Measurements from ENCODE around the gene TTLL9.
A peak's percentile ranks its signal among the peaks of the same experiment; 100 is the strongest.
"Not testable (repeated sequence)": the region's sequence is repeated elsewhere in the genome, so short reads cannot be mapped to it uniquely, and the experiment has no call there.

The TTLL9 gene

DNA sequence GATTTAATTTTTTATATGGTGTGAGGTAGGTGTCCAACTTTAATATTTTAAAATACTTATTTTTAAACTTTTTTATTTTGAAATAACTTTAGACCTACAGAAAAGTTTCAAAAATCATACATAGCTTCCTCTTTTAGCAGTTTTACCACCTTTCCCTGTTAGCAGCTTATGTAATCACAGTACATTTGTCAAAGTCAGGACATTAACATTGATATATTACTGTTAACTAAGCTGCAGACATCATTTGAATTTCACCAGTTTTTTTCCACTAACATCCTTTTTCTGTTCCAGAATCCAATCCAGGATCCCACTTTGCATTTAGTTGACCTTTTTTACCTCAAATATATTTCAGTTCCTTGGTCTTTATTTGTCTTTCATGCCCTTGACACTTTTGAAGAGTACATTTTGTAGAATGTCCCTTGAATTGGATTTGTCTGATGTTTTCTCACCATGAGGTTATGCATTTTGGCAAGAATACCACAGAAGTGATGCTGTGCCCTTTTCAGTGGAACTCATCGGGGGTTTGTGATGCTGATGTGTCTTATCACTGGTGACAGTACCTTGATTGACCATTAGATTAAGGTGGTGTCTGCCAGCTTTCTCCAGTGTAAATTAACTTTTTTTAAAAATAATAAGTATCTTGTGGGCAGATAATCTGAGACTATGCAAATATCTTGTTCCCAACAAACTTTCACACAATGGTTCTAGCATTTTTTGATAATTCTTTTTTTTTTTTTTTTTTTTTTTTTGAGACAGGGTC lies 33.4 kb downstream of the TTLL9 start:
- Histone ChIP-seq H3K27me3 (ENCODE audit: low read depth) (no peaks in the 10 kb centered on the region), H3K4me3 (no peak overlapping the region), H3K4me1 (no peaks in the 10 kb centered on the region), H3K36me3 (replicated peaks) (no peaks in the 10 kb centered on the region), H3K9me3 (no peaks in the 10 kb centered on the region)
- in situ Hi-C loops (cut with MboI; ENCODE audit: low sequenced_read_pairs), result no loop called here
- no peak for DNase-seq (ENCODE audit: low spot score in 2 of 2)

DNA sequence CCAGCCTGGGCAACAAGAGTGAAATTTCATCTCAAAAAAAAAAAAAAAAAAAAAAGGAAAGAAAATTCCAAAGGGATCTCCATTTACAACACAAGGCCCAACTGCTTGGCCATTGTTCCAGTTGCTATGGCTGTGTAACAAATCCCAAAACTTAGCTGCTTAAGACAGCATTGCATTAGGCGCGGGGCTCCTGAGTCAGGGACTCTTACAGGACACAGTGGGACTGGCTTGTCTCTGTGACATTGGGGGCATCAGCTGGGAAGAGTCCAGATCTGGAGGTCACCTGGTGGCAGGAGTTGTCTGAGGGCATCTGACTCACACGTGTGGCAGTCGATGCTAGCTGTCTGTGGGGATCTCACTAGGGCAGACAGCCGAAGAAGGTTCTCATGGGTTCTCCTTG lies 35.6 kb downstream of the TTLL9 start:
- Histone ChIP-seq H3K9me3 (no peaks in the 10 kb centered on the region), H3K4me1 (no peaks in the 10 kb centered on the region), H3K36me3 (replicated peaks) (no peaks in the 10 kb centered on the region), H3K27me3 (ENCODE audit: low read depth) (no peaks in the 10 kb centered on the region), H3K4me3 (no peak overlapping the region)
- peak in 1 of 2 experiments; percentile 31 for DNase-seq (ENCODE audit: low spot score in 2 of 2)
- in situ Hi-C loops (cut with MboI; ENCODE audit: low sequenced_read_pairs), result no loop called here

DNA sequence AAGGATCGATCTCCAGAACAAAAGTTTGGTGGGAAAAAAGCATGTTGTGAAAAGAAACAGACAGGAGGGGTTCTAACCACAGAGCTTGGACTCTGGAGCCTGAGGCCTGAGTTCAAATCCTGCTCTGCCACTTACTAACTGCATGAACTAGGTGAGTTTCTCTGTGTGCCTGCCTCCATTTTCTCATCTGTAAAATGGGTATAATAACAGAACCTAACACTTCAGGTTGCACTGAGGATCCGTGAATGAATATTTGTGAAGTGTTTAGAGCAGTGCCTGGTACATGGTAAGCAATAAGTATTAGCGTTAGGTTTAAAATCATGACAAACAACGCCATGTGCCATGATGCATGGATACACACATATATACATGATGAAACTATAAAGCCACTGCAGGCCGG lies 36.6 kb downstream of the TTLL9 start:
- H3K27me3 ChIP-seq (ENCODE audit: low read depth), result no peaks in the 10 kb centered on the region
- no peaks in the 10 kb centered on the region for H3K9me3 ChIP-seq
- no peak for DNase-seq (ENCODE audit: low spot score in 2 of 2)
- no peak overlapping the region for H3K4me3 ChIP-seq
- in situ Hi-C loops (cut with MboI; ENCODE audit: low sequenced_read_pairs), result no loop called here
- H3K36me3 ChIP-seq (replicated peaks), result no peaks in the 10 kb centered on the region
- no peaks in the 10 kb centered on the region for H3K4me1 ChIP-seq

DNA sequence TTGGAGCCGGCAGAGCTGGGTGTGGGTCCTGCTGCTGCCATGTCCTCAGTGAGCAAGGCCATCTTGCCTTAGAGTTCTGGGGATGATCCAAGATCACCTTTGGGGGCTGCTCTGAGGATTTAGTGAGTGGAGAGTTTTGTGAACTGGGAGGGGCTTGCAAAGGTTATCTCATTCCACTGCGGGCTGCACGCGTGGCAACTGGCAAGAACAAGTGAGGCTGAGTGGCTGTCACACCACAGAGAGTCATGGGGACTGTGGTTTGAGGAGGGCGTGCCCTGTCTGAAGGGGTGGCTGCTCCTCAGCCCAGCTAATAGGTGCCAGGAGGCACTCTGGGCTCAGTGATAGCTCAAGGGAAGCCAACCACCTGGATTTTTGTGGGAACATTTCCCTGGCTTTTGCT lies 37.6 kb downstream of the TTLL9 start:
- in situ Hi-C loops (cut with MboI; ENCODE audit: low sequenced_read_pairs), result no loop called here
- Histone ChIP-seq H3K36me3 (replicated peaks) (no peaks in the 10 kb centered on the region), H3K9me3 (no peaks in the 10 kb centered on the region), H3K4me3 (no peak overlapping the region), H3K4me1 (no peaks in the 10 kb centered on the region), H3K27me3 (ENCODE audit: low read depth) (no peaks in the 10 kb centered on the region)
- no peak for DNase-seq (ENCODE audit: low spot score in 2 of 2)

DNA sequence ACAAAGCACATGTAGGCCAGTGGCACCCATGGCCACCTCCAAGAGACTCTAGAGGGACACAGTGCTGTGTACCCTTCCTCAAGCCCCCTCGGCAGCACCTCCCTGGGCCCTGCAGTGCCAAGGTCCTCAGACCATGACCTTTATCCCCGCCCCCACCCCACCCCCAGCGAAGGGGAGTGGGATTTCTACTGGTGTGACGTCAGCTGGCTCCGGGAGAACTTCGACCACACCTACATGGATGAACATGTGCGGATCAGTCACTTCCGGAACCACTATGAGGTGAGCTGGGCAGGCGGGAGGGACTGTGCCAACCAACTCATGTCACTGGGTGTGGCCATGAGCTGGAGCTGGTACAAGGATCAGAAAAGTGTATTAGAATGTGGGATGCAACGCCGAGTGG lies 38.0 kb downstream of the TTLL9 start:
- H3K36me3 ChIP-seq (replicated peaks), result no peaks in the 10 kb centered on the region
- DNase-seq (ENCODE audit: low spot score in 2 of 2), result no peak
- H3K9me3 ChIP-seq, result no peaks in the 10 kb centered on the region
- H3K4me3 ChIP-seq, result no peak overlapping the region
- in situ Hi-C loops (cut with MboI; ENCODE audit: low sequenced_read_pairs), result no loop called here
- H3K4me1 ChIP-seq, result no peaks in the 10 kb centered on the region
- H3K27me3 ChIP-seq (ENCODE audit: low read depth), result no peaks in the 10 kb centered on the region

DNA sequence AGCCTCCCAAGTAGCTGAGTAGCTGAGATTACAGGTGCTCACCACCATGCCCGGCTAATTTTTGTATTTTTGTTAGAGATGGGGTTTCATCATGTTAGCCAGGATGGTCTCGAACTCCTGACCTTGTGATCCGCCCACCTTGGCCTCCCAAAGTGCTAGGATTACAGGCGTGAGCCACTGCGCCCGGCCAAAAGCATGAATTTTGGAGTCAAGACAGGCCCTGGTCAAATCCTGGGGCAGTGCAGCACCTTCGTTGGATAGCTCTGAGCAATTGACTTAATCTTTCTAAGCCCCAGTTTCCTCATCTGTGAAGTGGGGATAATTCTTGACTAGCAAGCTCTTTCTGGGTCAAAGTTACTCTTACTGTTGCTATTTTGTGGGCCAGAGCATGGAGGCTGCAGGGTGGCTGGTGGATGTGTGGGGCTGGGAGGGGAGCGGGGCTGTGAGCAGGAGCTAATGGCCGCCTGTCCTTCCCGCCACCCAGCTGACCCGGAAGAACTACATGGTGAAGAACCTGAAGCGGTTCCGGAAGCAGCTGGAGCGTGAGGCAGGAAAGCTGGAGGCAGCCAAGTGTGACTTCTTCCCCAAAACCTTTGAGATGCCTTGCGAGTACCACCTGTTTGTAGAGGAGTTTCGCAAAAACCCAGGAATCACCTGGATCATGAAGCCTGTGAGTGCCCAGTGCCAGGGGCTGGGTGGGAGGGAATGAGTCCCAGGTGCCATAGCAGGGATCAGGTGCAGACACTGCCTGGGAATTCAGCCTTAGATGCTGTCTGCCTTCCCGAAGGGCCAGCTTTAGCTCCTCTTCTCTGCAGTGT lies 39.0 kb downstream of the TTLL9 start:
- Histone ChIP-seq H3K36me3 (replicated peaks) (no peaks in the 10 kb centered on the region), H3K4me3 (no peak overlapping the region), H3K9me3 (no peaks in the 10 kb centered on the region), H3K27me3 (ENCODE audit: low read depth) (no peaks in the 10 kb centered on the region), H3K4me1 (no peaks in the 10 kb centered on the region)
- DNase-seq (ENCODE audit: low spot score in 2 of 2), result no peak
- in situ Hi-C loops (cut with MboI; ENCODE audit: low sequenced_read_pairs), result no loop called here

DNA sequence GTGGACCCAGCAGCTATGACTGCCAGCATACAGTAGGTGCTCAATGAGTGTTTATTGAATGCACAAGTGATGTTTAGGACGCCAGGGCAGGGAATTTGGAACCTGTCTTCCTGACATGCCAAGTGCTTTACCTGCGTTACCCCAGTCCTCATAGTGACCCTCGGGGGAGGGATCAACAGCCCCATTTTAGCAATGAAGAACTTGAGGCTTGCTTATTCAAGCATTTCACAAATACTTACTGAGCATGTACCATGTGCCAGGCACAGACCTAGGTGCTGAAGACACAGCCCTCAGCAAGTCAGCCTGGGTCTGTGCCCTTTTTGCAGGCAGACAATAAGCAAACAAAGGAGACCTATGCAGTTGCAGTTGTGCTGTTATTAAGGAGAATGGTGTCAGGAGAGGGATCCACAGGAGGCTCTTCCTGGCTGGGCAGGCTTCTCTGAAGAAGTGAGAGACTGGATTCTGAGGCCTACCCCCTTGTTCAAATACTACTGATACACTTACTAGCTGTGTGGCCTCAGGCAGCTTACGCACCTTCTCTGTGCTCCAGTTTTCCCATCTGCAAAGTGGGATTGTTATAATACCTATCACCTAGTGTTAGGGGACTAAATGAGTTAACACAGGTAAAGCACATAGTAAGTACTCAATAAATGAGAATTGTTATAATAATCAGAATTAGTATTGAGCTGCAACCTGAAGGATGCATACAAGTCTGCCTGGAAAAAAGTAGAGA lies 39.8 kb downstream of the TTLL9 start:
- in situ Hi-C loops (cut with MboI; ENCODE audit: low sequenced_read_pairs), result no loop called here
- no peaks in the 10 kb centered on the region for H3K36me3 ChIP-seq (replicated peaks)
- H3K4me3 ChIP-seq, result no peak overlapping the region
- no peak for DNase-seq (ENCODE audit: low spot score in 2 of 2)
- no peaks in the 10 kb centered on the region for H3K9me3 ChIP-seq
- no peaks in the 10 kb centered on the region for H3K4me1 ChIP-seq
- H3K27me3 ChIP-seq (ENCODE audit: low read depth), result no peaks in the 10 kb centered on the region

DNA sequence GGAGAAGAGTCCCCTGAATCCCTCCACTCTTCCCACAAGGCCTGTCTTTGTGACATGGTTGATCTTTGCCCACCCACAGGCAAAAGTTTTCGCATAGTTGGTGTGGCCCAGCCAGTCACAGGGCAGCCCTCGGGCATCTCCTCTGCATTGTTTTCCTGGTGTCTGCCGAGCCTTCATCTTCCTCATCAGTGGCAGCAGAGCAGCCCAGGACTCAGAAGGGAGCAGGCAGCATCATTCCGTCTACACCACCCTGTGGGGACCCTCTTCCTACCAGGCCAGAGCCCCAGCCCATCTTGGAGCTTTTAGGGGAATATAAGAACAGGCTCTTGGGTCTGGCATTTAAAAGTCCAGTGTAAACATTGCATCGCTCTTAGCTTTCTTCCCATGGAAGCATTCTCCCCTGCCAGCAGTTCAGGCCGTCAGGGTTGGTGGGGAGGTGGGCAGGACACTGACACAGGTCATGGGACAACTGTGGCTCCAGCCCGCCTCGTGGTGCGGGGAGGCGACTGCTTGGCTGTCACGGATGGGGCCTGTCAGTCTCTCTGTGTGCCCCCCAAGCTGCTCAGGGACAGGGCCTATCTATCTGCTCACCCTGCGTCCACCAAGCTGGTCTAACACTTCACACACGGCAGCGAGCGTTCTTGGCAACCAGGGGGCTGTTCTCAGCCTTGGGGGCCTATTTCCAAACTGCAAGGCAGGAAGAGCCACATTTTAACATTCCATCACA lies 43.2 kb downstream of the TTLL9 start:
- Histone ChIP-seq H3K9me3 (no peaks in the 10 kb centered on the region), H3K4me1 (no peaks in the 10 kb centered on the region), H3K36me3 (replicated peaks) (no peaks in the 10 kb centered on the region), H3K4me3 (no peak overlapping the region), H3K27me3 (ENCODE audit: low read depth) (no peaks in the 10 kb centered on the region)
- in situ Hi-C loops (cut with MboI; ENCODE audit: low sequenced_read_pairs), result no loop called here
- no peak for DNase-seq (ENCODE audit: low spot score in 2 of 2)

DNA sequence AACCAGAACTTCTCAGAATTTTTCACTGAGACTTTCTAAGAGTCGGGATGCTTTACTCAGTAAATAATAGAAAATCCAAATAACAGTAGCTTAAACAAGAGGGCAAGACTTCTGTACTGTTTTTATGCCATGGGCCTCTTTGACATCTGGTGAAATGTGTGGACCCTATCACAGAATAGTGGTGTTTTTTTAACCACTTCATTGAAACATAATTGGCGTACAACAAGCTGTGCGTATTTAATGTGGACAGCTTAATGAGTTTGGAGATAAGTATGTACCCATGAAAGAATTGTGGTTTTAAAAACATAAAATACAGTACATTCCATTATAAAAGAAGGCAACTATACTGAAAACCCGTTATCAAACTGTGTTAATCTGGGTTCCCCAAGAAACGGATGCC lies 43.7 kb downstream of the TTLL9 start:
- H3K4me3 ChIP-seq, result no peak overlapping the region
- in situ Hi-C loops (cut with MboI; ENCODE audit: low sequenced_read_pairs), result no loop called here
- H3K9me3 ChIP-seq, result no peaks in the 10 kb centered on the region
- no peaks in the 10 kb centered on the region for H3K4me1 ChIP-seq
- H3K36me3 ChIP-seq (replicated peaks), result no peaks in the 10 kb centered on the region
- no peaks in the 10 kb centered on the region for H3K27me3 ChIP-seq (ENCODE audit: low read depth)
- no peak for DNase-seq (ENCODE audit: low spot score in 2 of 2)

DNA sequence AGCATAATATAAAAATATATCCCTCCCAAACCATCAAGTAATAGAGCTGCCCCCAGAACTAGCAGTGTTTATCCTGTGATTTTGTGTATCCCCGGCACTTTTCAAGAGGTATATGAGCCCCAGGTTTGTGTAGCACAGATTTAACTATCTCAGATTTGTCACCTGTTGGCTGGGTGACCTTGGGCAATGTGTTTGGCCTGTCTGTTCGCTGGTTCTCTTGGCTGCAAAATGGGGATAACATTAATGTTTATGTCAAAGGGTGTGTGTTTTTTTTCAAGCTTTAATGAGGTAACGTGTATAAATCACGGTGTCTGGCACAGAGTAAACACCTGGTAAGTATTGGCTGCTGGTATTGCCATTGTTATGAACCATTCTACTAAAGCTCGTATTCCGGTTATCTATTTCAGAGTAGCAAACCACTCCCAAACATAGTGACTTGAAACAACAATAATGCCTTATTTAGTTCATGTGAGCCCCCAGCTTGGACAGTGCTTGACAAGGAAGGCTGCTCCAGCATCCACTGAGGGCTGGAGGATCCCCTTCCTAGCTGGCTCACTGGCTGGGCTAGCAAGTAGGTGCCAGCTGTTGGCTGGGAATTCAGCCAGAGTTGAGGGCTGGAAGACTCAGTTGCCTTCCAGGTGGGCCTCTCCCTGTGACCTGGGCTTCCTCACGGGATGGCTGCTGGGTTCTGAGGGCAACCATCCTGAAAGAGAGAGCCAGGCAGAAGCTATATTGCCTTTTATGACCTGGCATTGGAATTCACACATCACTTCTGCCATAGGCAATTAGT lies 45.3 kb downstream of the TTLL9 start:
- in situ Hi-C loops (cut with MboI; ENCODE audit: low sequenced_read_pairs), result no loop called here
- Histone ChIP-seq H3K4me3 (no peak overlapping the region), H3K9me3 (no peaks in the 10 kb centered on the region), H3K4me1 (no peaks in the 10 kb centered on the region), H3K36me3 (replicated peaks) (no peaks in the 10 kb centered on the region), H3K27me3 (ENCODE audit: low read depth) (no peaks in the 10 kb centered on the region)
- DNase-seq (ENCODE audit: low spot score in 2 of 2), result no peak

DNA sequence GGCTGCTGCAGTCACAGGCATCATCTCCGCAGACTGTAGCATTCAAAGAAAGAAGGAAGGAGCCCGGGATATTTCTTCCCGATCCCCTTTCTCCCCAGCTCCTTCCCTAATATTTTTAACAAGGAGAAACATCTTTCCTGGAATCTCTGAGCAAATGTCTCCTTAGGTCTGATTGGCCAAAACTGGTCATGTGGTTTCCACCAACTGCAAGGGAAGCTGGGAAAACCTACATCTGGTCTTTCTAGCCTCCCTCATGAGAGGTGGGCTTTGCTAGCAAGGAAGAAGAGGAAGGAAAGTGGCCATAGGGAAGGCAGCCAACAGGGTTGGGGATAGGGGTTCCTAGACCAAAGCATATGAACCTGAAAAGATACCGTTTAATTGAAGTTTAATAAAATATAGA lies 46.3 kb downstream of the TTLL9 start:
- no peaks in the 10 kb centered on the region for H3K36me3 ChIP-seq (replicated peaks)
- no peaks in the 10 kb centered on the region for H3K4me1 ChIP-seq
- no peaks in the 10 kb centered on the region for H3K9me3 ChIP-seq
- H3K27me3 ChIP-seq (ENCODE audit: low read depth), result no peaks in the 10 kb centered on the region
- in situ Hi-C loops (cut with MboI; ENCODE audit: low sequenced_read_pairs), result no loop called here
- no peak overlapping the region for H3K4me3 ChIP-seq
- DNase-seq (ENCODE audit: low spot score in 2 of 2), result no peak

DNA sequence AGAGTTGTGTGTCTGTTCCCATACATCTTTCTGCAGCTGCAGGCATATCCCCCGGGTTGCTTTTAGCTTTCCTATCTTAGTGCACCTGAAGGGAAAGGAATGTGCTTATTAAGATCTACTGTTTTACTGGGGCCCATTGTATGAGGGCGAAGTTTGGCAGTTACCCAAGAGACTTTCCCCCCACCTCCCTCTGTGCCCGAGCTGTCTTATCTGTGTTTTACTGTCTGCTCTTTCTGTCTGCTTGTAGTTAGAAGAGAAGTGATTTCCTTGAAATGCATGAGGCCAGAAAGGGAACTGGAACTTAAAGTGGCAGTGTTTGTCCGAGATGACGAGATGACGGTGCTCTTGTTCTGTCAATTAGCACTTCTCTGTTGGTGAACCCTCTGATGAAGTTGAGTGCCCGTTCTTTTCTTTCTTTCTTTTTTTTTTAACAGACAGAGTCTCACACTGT lies 47.6 kb downstream of the TTLL9 start:
- in situ Hi-C loops (cut with MboI; ENCODE audit: low sequenced_read_pairs); H3K27me3 ChIP-seq (ENCODE audit: low read depth); H3K9me3 ChIP-seq; DNase-seq (ENCODE audit: low spot score in 2 of 2); H3K4me1 ChIP-seq; H3K4me3 ChIP-seq; H3K36me3 ChIP-seq (replicated peaks): not testable (repeated sequence)

All from HAP-1 (cell line).